ENCODE results near the gene GJD3.

Gene GJD3

GRCh38 chr17:40350689-40351358, 13.7 kb downstream of the GJD3 start:
- no peak for DNase-seq

DNA sequence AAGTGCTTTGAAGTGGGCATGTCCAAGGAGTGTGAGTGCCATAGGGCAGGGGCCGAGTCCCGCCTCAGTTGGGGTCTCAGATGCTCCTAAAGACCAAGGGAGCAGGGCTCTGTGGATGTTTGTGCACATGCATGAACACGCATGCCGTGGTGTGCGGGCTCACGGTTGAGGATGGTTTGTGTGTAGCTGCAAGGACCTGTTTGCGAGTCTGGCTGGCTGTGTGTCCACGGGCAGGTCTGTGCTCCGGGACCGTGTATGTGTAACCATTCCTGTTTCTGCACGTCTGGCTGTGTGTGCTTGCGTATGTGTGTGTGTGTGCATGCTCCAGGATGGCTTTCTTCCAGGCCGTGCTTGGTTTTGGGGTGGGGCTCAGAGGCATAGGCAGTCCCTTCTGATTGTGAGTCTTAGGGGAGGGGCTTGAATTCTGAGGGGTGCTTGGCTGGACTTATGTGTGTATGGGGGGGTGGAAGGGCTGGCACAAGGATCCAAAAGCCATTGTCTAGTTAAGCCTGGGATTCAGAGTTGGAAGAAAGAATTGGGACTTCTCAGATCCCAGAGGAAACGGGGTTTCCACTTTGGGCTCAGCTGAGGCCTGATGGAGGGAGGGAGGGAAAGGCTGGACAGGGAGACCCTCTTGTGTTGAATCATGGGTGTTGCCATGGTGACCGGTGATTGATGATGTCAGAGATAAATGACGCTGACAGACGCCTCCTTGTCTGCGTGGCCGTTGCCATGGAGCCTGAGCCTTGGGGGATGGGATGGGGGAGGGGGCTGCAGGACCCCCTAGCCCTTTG, 14.4 kb downstream of the GJD3 start:
- no peak for DNase-seq

DNA sequence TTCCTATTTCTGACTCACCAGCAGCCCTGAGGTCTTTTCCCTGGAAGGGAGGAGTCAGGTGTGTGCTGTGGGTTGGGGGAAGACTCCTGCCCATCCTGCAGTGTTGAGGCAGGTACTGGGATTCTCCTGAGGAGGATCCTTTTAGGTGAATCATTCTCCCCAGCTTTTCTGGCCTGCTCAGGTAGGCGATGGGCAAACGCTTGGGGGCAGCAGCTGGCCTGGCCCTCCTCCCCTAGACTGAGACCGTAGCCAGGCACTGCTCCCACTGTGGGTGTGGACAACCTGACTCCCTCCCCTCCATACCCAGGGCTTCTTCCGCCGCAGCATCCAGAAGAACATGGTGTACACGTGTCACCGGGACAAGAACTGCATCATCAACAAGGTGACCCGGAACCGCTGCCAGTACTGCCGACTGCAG, 15.1 kb downstream of the GJD3 start:
- DNase-seq, result no peak

- DNase-seq, result no peak
Observed at GRCh38 chr17:40348562-40349476, 15.7 kb downstream of the GJD3 start.

GRCh38 chr17:40348136-40348504, 16.4 kb downstream of the GJD3 start:
- no peak for DNase-seq

- DNase-seq, result no peak
Observed at GRCh38 chr17:40347319-40348135, 17.0 kb downstream of the GJD3 start.

GRCh38 chr17:40346765-40347158, 17.8 kb downstream of the GJD3 start:
- no peak for DNase-seq

GRCh38 chr17:40345994-40346764, 18.4 kb downstream of the GJD3 start:
- no peak for DNase-seq

GRCh38 chr17:40345161-40345993, 19.2 kb downstream of the GJD3 start:
- no peak for DNase-seq

DNA sequence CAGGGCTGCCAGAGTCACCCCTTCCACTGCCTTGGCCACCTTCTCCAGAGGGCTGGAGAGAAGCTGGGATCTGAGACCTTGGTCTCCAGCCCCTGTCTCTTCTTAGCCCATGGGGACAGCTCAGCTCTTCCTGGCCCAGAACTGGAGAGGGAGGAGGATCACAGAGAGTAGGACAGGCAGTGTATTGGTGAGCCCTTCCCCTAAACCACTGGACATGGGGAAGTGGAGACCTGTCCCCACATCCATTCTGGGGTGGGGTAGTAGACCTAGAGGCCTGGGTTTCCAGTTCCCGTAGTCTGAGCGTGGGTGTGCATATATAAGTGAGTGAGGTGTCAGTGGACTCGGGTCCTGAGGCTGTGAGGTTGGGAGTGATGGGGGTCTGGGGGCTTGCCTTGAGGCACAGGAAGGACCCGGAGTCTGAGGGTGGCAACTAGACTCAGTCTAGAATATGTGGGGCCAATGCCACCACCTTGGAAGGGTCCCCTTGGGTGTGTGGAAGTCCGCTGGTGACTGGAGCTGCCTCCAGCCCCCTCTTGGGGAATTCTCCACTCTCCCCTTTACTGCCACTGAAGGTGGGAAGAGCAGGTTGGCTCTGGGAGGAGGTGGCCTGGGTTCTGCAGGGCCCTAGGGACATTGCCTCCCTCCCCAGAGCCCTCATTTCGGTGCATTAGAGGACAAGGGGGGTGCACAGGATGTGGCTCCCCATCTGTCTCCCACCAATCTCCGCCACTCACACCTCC, 19.9 kb downstream of the GJD3 start:
- DNase-seq, result no peak

- DNase-seq, result no peak
Observed at GRCh38 chr17:40343219-40344119, 21.1 kb downstream of the GJD3 start.

DNA sequence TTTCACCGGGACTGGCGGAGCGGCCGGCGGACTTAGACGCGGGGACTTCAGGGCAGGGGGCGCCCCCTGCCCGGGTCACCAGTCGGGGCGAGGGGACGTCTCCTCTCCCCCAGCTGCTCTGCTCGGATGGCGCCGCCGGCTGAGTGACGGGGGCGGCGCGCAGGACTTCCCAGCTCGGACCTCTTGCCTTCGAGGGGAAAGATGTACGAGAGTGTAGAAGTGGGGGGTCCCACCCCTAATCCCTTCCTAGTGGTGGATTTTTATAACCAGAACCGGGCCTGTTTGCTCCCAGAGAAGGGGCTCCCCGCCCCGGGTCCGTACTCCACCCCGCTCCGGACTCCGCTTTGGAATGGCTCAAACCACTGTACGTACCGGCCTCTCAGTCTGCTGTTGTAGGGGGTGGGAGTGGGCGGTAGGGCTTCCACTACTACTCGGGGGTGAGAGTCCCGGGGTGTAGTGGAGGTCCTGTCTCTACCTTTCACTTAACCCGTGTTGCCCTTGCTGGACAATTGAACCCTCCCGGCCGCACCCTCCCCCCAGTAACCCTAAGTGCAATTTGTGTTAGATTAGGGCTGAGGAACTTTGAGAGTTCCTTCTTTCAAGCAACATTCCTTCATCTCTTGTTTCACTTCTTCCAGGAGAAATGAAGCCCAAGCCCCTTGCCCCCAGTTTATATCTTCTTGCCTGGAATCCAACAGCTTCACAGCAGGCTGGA, 21.9 kb downstream of the GJD3 start:
- DNase-seq, result no peak

DNA sequence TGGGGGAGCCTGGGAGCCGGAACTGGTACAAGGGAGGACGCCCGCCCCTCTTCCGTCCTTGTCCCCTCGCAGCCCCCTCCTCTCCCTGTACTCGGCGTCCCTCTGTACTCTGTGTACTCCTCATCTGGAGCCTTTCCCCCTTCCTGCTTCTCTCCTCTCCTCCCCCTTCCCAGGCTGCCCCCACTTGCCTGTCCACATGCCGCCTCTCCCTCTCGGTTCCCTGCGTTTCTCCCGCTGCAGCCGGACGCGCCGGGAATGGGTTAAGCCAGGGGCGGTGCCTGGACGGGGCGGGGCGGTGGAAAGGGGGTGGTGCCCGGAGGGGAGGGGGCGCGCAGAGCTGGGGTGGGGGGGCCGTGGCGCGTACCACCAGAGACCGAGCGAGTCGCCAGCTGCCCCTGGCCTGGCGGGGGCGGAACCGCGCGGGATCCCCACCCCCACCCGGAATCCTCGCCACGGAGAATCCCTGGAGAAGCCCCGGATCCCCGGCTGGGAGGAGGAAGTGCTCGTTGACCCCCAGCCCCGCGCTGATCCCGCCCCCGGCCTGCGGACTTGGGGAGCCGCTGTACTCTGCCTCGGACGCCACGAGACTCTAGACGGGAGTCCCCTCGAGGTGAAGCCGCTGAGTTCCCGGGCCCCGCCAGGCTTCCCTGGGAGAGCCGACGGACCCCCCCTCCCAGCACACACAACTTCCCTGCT, 22.6 kb downstream of the GJD3 start:
- no peak for DNase-seq

GRCh38 chr17:40340880-40341807, 23.4 kb downstream of the GJD3 start:
- peak; percentile 75 for DNase-seq

- no peak for DNase-seq
Observed at GRCh38 chr17:40340327-40340726, 24.2 kb downstream of the GJD3 start.

GRCh38 chr17:40338941-40339649, 25.4 kb downstream of the GJD3 start:
- no peak for DNase-seq
